IMR-90 (cell line): ENCODE measurements around the gene ZBP1. TPM values are rescaled to one million over a fixed set of nuclear protein-coding genes. Genes with fewer than 3 reads are reported as not detected.

Experiments used
- ATAC-seq: fragments of 200-7000 bp; cut with Tn5 transposase; 2 replicates; pipeline ENCODE4 v1.9.1; 2020; ENCODE audit warnings: low read depth, mild to moderate bottlenecking, moderate library complexity
- BruUV-seq: library from RNA; stranded (reverse); fragments of 400-500 nt; replicated peaks from 2 replicates; lab custom pipeline; 2021; lab: Mats Ljungman, UMichigan
- CTCF ChIA-PET: fragments of 300-600 bp; formaldehyde crosslinking; extraction: SDS; loops from one replicate; lab custom pipeline; 2021; ENCODE audit warnings: antibody characterized with exemption; lab: Yijun Ruan, JAX
- POLR2A ChIA-PET: fragments of 300-600 bp; sonication (Branson Sonifier 250); formaldehyde crosslinking; loops from one replicate; lab custom pipeline; 2022; ENCODE audit warnings: antibody characterized with exemption; ENCODE audit not compliant: unreplicated experiment; lab: Charles Lee
- DNase-seq: peaks from one replicate; pipeline ENCODE4 v3.0.0; 2013
- H2AFZ ChIP-seq: replicated peaks from 2 replicates; pipeline ENCODE3; 2013; ENCODE audit warnings: low read length, mild to moderate bottlenecking; ENCODE audit not compliant: poor library complexity
- H2AK5ac ChIP-seq: 2 replicates; pipeline ENCODE4 v1.6.1; 2013; ENCODE audit warnings: low read depth, low read length, inconsistent platforms
- H2AK9ac ChIP-seq: replicated peaks from 2 replicates; pipeline ENCODE3; 2013; ENCODE audit warnings: mild to moderate bottlenecking, low read depth, low read length, moderate library complexity; ENCODE audit not compliant: poor library complexity
- H2BK120ac ChIP-seq: 2 replicates; pipeline ENCODE4 v1.6.1; 2013; ENCODE audit warnings: low read depth, low read length, inconsistent platforms
- H2BK15ac ChIP-seq: 3 replicates; pipeline ENCODE4 v1.6.1; 2013; ENCODE audit warnings: low read depth, low read length, inconsistent platforms
- H2BK20ac ChIP-seq: 2 replicates; pipeline ENCODE4 v1.6.1; 2013; ENCODE audit warnings: low read depth, mild to moderate bottlenecking, inconsistent platforms, low read length, moderate library complexity
- H2BK5ac ChIP-seq: 2 replicates; pipeline ENCODE4 v1.6.1; 2013; ENCODE audit warnings: mild to moderate bottlenecking, low read depth, low read length, inconsistent platforms; ENCODE audit not compliant: poor library complexity, severe bottlenecking
- H3K14ac ChIP-seq: replicated peaks from 2 replicates; pipeline ENCODE4 v1.6.1; 2013; ENCODE audit warnings: low read depth, low read length, inconsistent platforms
- H3K18ac ChIP-seq: 2 replicates; pipeline ENCODE4 v1.6.1; 2013; ENCODE audit warnings: low read depth, low read length, control low read depth
- H3K23ac ChIP-seq: 2 replicates; pipeline ENCODE4 v1.6.1; 2013; ENCODE audit warnings: low read depth, low read length, inconsistent platforms
- H3K27ac ChIP-seq: 2 replicates; pipeline ENCODE4 v1.5.1; 2013; ENCODE audit warnings: mild to moderate bottlenecking, control low read depth, low read length; ENCODE audit not compliant: insufficient read depth
- H3K27me3 ChIP-seq: 2 replicates; pipeline ENCODE4 v1.6.1; 2013; ENCODE audit warnings: low read length; ENCODE audit not compliant: control insufficient read depth, insufficient read depth
- H3K36me3 ChIP-seq: 2 replicates; pipeline ENCODE4 v1.6.1; 2013; ENCODE audit warnings: low read length, mixed read lengths; ENCODE audit not compliant: control insufficient read depth, insufficient read depth
- H3K4ac ChIP-seq: 2 replicates; pipeline ENCODE4 v1.6.1; 2013; ENCODE audit warnings: low read depth, low read length, inconsistent platforms
- H3K4me1 ChIP-seq: 2 replicates; pipeline ENCODE4 v1.6.1; 2013; ENCODE audit warnings: low read length, mixed read lengths; ENCODE audit not compliant: control insufficient read depth, insufficient read depth
- H3K4me2 ChIP-seq: 2 replicates; pipeline ENCODE4 v1.6.1; 2013; ENCODE audit warnings: low read depth, mild to moderate bottlenecking, control low read depth, low read length, moderate library complexity
- H3K4me3 ChIP-seq: 2 replicates; pipeline ENCODE4 v1.5.1; 2013; ENCODE audit warnings: low read depth, mild to moderate bottlenecking, control low read depth, low read length, moderate library complexity; ENCODE audit not compliant: insufficient read depth
- H3K56ac ChIP-seq: 2 replicates; pipeline ENCODE4 v1.6.1; 2013; ENCODE audit warnings: low read length, inconsistent platforms; ENCODE audit not compliant: insufficient read depth; ENCODE audit errors: extremely low read depth
- H3K79me1 ChIP-seq, 2 experiments: 2 replicates each; pipeline ENCODE4 v1.6.1; 2013; ENCODE audit warnings: low read length in 2 of 2, inconsistent platforms in 1 of 2, low read depth in 1 of 2
- H3K9ac ChIP-seq: 2 replicates; pipeline ENCODE4 v1.6.1; 2013; ENCODE audit warnings: low read depth, low read length, control low read depth
- H3K9me1 ChIP-seq: 2 replicates; pipeline ENCODE4 v1.6.1; 2013; ENCODE audit warnings: low read length, inconsistent platforms; ENCODE audit not compliant: insufficient read depth
- H3K9me3 ChIP-seq: 2 replicates; pipeline ENCODE4 v1.6.1; 2013; ENCODE audit warnings: low read length; ENCODE audit not compliant: control insufficient read depth, insufficient read depth
- H4K20me1 ChIP-seq: 2 replicates; pipeline ENCODE4 v1.6.1; 2013; ENCODE audit warnings: low read length, inconsistent platforms; ENCODE audit not compliant: insufficient read depth
- H4K5ac ChIP-seq: 2 replicates; pipeline ENCODE4 v1.6.1; 2013; ENCODE audit warnings: mild to moderate bottlenecking, low read depth, low read length, control low read depth
- H4K8ac ChIP-seq, 2 experiments: 2 replicates each; pipeline ENCODE4 v1.6.1; 2013; ENCODE audit warnings: low read depth in 2 of 2, low read length in 2 of 2, control low read depth in 1 of 2, inconsistent platforms in 1 of 2
- H4K91ac ChIP-seq: 2 replicates; pipeline ENCODE4 v1.6.1; 2013; ENCODE audit warnings: low read depth, low read length, inconsistent platforms; ENCODE audit not compliant: insufficient read depth
- USF2 ChIP-seq: fragments of 150-350 bp; IDR thresholded peaks from 2 replicates; pipeline ENCODE4 v1.6.1; 2017; ENCODE audit warnings: mild to moderate bottlenecking, antibody characterized with exemption, low read length, low read depth
- WGBS, 2 experiments: methylation state at CpG; one replicate each; pipeline versions ENCODE4 v1.1.5 to v1.1.7; 2013; ENCODE audit warnings: missing lambda C conversion rate in 2 of 2; ENCODE audit not compliant: insufficient read length in 1 of 2; ENCODE audit errors: extremely low coverage in 2 of 2; 5-methylcytosine and 5-hydroxymethylcytosine counted together
- dilution Hi-C: fragments of 300-500 bp; cut with HindIII; formaldehyde crosslinking; loops from one replicate; pipeline ENCODE4 v1.14.3; 2018; ENCODE audit warnings: low sequenced_read_pairs; ENCODE audit not compliant: unreplicated experiment
- in situ Hi-C: fragments of 300-500 bp; cut with MboI; formaldehyde crosslinking; loops from 3 replicates; pipeline ENCODE4 v1.14.3; 2019; ENCODE audit warnings: low sequenced_read_pairs, inconsistent platforms, mixed read lengths
- intact Hi-C: fragments of 100-400 bp; cut with micrococcal nuclease; formaldehyde crosslinking; loops from 2 replicates; pipeline ENCODE4 v1.10.0; 2022
- polyA plus RNA-seq, 3 experiments: library from polyadenylated mRNA; depleted of rRNA; stranded (reverse); fragments of >200 nt; gene quantifications; 2 replicates each; pipeline ENCODE4 v1.2.3, GENCODE V29; 2012; ENCODE audit warnings: low replicate concordance in 1 of 3
- total RNA-seq: library from RNA; depleted of rRNA; stranded (reverse); fragments of >200 nt; gene quantifications from 2 replicates; pipeline ENCODE4 v1.2.3, GENCODE V29; 2012

The ZBP1 gene
- total and polyA plus RNA-seq, 2 of the 4 experiments (the other 2 are of a cell fraction) = not detected

DNA sequence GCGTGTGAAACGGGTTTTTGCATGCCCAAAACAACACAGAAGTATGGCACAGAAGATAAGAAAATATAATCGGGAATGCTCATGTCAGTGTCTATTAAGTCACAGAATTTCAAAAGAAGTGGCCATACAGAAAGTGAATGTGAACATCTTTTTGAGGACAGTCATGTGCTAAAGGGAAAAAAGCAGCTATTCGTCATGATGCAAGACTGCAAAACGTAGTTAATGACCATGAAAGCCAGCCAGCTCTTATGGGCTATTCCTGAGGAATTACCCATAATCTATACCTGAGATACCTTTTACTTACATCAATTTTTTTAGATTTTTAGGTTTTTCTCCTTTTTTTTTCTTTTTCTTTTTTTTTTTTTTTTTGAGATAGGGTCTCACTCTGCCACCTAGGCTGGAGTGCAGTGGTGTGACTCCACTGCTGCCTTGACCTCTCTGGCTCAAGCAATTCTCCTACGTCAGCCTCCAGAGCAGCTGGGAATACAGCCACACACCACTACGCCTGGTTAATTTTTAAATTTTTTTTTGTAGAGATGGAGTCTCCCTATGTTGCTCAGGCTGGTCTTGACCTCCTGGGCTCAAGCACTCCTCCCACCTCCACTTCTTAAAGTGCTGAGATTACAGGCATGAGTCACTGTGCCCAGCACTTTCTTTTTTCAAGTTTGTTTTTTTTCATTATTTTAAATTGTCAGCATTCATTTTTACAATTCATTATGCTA lies 18.1 kb upstream of the ZBP1 start:
- H3K4me2 ChIP-seq = no peak overlapping the region
- no peaks in the 10 kb centered on the region for H3K79me1 ChIP-seq
- BruUV-seq = no TSS peak
- no peaks in the 10 kb centered on the region for H4K20me1 ChIP-seq
- H3K27me3 ChIP-seq = peaks cover 5% of the 10 kb centered on the region
- no peak overlapping the region for H3K27ac ChIP-seq
- H3K9ac ChIP-seq = no peak overlapping the region
- no peaks in the 10 kb centered on the region for H3K9me1 ChIP-seq
- H4K91ac ChIP-seq = no peak overlapping the region
- no peaks in the 10 kb centered on the region for H3K4me1 ChIP-seq
- dilution Hi-C loops = no loop called here
- 67% methylated on average over 1 of the region's 7 CpGs; no CpG with 5 or more reads in 1 of the 2 experiments for WGBS, 2 experiments
- CTCF ChIA-PET = no interaction called here
- H3K36me3 ChIP-seq = no peaks in the 10 kb centered on the region
- H3K4ac ChIP-seq = no peak overlapping the region
- H3K14ac ChIP-seq = no peak overlapping the region
- no peak overlapping the region for H3K56ac ChIP-seq
- H3K9me3 ChIP-seq = no peaks in the 10 kb centered on the region
- no peak overlapping the region for H3K23ac ChIP-seq
- no peak overlapping the region for H4K5ac ChIP-seq
- no peak overlapping the region for H2BK20ac ChIP-seq
- no peak overlapping the region for H3K4me3 ChIP-seq
- DNase-seq (no peak), ATAC-seq (no peak)
- no peak overlapping the region for H2BK5ac ChIP-seq
- TF ChIP-seq USF2 = no peak
- POLR2A ChIA-PET = no interaction called here
- H2BK15ac ChIP-seq = no peak overlapping the region
- in situ Hi-C loops = no loop called here
- H2AK9ac ChIP-seq = no peak overlapping the region
- intact Hi-C loops = no loop called here
- no peak overlapping the region for H2BK120ac ChIP-seq
- no peak overlapping the region for H3K18ac ChIP-seq
- no peak overlapping the region for H4K8ac ChIP-seq
- no peak overlapping the region for H2AK5ac ChIP-seq
- no peak overlapping the region for H2AFZ ChIP-seq
